Measurements from ENCODE around the gene KCNK4.

The KCNK4 gene

GRCh38 chr11:64288353-64288750 is 2.8 kb upstream of the KCNK4 start:
- H3K27me3 ChIP-seq (ENCODE audit: control insufficient read depth, insufficient read depth, low read length): peaks cover 44% of the 10 kb centered on the region
- peaks cover 3% of the 10 kb centered on the region for H3K4me1 ChIP-seq (ENCODE audit: control insufficient read depth, low read depth, low read length)
- H3K4me3 ChIP-seq (ENCODE audit: low read length): no peak overlapping the region
- no peak overlapping the region for H3K9ac ChIP-seq (ENCODE audit: low read length)
- H3K9me3 ChIP-seq (ENCODE audit: control insufficient read depth, low read depth, low read length): no peaks in the 10 kb centered on the region
- no peaks in the 10 kb centered on the region for H3K36me3 ChIP-seq (ENCODE audit: control insufficient read depth, low read depth, low read length)
- H3K27ac ChIP-seq (ENCODE audit: low read length): no peak overlapping the region

DNA sequence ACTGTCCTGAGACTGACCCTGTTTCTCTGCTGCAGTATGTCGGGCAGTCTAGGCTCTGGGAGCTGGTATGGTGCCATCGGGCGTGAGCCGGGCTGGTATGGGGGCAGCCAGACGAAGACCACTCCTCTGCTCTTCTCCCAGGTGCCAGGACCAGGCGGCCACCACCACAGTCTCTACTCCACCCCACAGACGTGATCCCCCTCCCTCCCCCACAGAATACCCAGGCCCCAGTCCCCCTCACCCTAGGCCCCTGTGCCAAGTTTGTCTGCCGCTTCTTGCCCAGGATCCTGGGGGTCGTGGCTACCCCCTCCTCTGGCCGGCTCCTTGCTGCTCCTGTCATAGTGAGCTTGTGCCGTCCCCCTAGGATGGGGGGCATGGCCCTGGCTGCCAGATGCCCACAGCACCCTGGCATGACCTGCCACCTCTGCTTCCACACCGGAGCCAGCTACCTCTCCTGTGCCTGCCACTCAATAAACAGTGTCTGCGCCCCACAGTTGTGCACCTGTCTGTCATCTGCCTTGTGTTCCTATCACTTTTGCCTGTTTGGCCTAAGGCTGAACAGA is 2.0 kb upstream of the KCNK4 start:
- H3K9me3 ChIP-seq (ENCODE audit: control insufficient read depth, low read depth, low read length): no peaks in the 10 kb centered on the region
- peaks cover 3% of the 10 kb centered on the region for H3K4me1 ChIP-seq (ENCODE audit: control insufficient read depth, low read depth, low read length)
- H3K36me3 ChIP-seq (ENCODE audit: control insufficient read depth, low read depth, low read length): no peaks in the 10 kb centered on the region
- H3K9ac ChIP-seq (ENCODE audit: low read length): no peak overlapping the region
- H3K4me3 ChIP-seq (ENCODE audit: low read length): no peak overlapping the region
- peaks cover 52% of the 10 kb centered on the region for H3K27me3 ChIP-seq (ENCODE audit: control insufficient read depth, insufficient read depth, low read length)
- no peak overlapping the region for H3K27ac ChIP-seq (ENCODE audit: low read length)

DNA sequence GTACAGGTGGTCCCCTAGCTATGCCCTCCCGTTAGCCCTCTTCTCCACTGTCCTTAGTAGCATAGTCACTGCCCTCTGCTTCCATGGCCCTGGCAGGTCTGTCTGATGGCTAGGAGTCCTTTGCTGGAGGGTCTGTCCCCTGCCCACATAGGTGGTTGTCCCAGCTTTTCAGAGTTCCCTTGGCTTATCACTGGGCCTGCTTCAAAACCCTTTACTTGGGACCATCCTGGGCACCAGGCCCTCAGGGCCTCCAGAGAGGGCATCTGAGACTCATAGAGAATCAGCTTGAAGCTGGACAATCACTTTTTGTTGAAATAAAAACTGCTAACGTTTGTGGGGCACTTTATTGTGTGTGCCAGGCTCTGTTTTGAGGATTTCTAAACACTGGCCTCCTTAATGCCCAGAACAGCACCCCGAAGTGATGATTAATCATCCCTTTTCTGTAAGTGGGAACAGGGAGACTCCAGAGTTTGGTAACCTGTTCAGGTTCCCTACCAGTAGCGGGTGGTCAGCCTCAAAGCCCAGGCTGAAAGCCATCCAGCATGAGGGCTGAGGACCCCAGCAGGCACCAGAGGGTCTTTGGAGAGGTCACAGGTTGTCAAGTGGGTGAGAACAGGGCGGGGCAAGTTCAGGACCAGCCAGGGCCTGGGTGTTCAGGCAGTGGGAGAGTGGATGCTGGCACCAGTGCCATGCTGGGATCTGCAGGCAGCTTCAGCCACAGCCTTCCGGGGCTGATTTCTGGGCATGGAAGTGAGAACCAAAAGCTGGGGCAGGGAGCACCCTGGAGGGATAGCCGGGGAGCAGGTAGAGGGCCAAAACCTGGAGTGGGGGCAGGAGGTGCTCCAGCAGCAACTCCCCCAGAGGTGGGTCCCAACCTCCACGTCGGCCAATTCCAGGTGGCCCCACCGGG is 495 bp upstream of the KCNK4 start:
- H3K27ac ChIP-seq (ENCODE audit: low read length): no peak overlapping the region
- H3K36me3 ChIP-seq (ENCODE audit: control insufficient read depth, low read depth, low read length): no peaks in the 10 kb centered on the region
- no peaks in the 10 kb centered on the region for H3K9me3 ChIP-seq (ENCODE audit: control insufficient read depth, low read depth, low read length)
- peaks cover 3% of the 10 kb centered on the region for H3K4me1 ChIP-seq (ENCODE audit: control insufficient read depth, low read depth, low read length)
- H3K27me3 ChIP-seq (ENCODE audit: control insufficient read depth, insufficient read depth, low read length): peaks cover 67% of the 10 kb centered on the region
- no peak overlapping the region for H3K9ac ChIP-seq (ENCODE audit: low read length)
- peak overlapping the region; percentile 37 for H3K4me3 ChIP-seq (ENCODE audit: low read length)

GRCh38 chr11:64291752-64292459 is 804 bp downstream of the KCNK4 start:
- H3K9me3 ChIP-seq (ENCODE audit: control insufficient read depth, low read depth, low read length): no peaks in the 10 kb centered on the region
- H3K36me3 ChIP-seq (ENCODE audit: control insufficient read depth, low read depth, low read length): no peaks in the 10 kb centered on the region
- no peak overlapping the region for H3K9ac ChIP-seq (ENCODE audit: low read length)
- H3K27ac ChIP-seq (ENCODE audit: low read length): no peak overlapping the region
- no peaks in the 10 kb centered on the region for H3K4me1 ChIP-seq (ENCODE audit: control insufficient read depth, low read depth, low read length)
- peaks cover 80% of the 10 kb centered on the region for H3K27me3 ChIP-seq (ENCODE audit: control insufficient read depth, insufficient read depth, low read length)
- H3K4me3 ChIP-seq (ENCODE audit: low read length): peak overlapping the region; percentile 37

DNA sequence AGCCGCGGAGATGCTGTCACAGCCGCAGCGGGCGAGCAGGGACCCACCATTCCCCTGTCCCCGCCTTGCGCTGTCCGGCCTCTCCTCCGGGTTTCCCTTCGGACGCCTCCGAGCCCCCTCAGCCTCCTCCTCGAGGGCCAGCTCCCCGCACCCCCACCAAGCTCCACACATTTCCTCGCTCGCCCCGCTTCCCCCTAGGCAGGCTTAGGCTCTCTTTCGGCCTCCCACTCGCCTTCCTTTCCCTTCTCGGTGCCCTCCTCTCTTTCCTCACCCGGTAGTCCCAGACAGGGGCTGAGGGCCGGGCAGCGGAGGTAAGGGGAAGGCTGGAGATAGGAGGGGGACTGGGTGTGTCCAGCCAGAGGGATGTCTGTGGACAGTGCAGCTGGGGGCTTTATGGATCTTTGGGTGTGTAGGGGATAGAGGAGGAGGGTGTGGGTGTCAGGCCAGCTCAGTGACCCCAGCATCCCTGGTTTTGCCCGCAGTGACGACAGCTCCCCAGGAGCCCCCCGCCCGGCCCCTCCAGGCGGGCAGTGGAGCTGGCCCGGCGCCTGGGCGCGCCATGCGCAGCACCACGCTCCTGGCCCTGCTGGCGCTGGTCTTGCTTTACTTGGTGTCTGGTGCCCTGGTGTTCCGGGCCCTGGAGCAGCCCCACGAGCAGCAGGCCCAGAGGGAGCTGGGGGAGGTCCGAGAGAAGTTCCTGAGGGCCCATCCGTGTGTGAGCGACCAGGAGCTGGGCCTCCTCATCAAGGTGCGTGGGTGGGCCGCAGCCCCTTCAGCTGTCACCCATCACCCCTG is 1.6 kb downstream of the KCNK4 start:
- Histone ChIP-seq H3K9me3 (ENCODE audit: control insufficient read depth, low read depth, low read length) (no peaks in the 10 kb centered on the region), H3K4me3 (ENCODE audit: low read length) (no peak overlapping the region), H3K27ac (ENCODE audit: low read length) (no peak overlapping the region), H3K36me3 (ENCODE audit: control insufficient read depth, low read depth, low read length) (no peaks in the 10 kb centered on the region), H3K27me3 (ENCODE audit: control insufficient read depth, insufficient read depth, low read length) (peaks cover 87% of the 10 kb centered on the region), H3K4me1 (ENCODE audit: control insufficient read depth, low read depth, low read length) (no peaks in the 10 kb centered on the region), H3K9ac (ENCODE audit: low read length) (no peak overlapping the region)

DNA sequence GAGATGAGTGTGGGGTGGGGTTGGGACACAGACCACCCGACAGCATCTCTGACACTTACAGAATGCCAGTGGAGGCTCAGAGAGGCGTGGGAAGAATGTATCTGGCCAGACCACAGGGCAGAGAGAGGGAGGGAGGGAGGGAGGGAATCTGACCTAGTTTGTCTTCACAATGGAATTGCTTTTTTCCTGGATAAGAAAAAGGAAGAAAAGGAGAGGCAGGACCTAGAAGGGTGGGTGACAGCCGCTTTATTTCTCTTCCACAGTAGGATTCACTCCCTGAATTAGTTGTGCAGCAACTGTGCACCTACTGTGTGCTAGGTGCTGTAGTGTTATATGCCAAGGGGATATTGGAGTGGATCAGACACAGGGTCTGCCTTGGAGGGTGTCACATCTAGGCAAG is 3.7 kb downstream of the KCNK4 start:
- no peak overlapping the region for H3K4me3 ChIP-seq (ENCODE audit: low read length)
- H3K36me3 ChIP-seq (ENCODE audit: control insufficient read depth, low read depth, low read length): no peaks in the 10 kb centered on the region
- H3K27me3 ChIP-seq (ENCODE audit: control insufficient read depth, insufficient read depth, low read length): peaks cover 100% of the 10 kb centered on the region

GRCh38 chr11:64295760-64296159 is 4.7 kb downstream of the KCNK4 start:
- Histone ChIP-seq H3K9ac (ENCODE audit: low read length) (no peak overlapping the region), H3K4me3 (ENCODE audit: low read length) (no peak overlapping the region), H3K27me3 (ENCODE audit: control insufficient read depth, insufficient read depth, low read length) (peaks cover 100% of the 10 kb centered on the region), H3K27ac (ENCODE audit: low read length) (no peak overlapping the region), H3K9me3 (ENCODE audit: control insufficient read depth, low read depth, low read length) (no peaks in the 10 kb centered on the region), H3K4me1 (ENCODE audit: control insufficient read depth, low read depth, low read length) (no peaks in the 10 kb centered on the region), H3K36me3 (ENCODE audit: control insufficient read depth, low read depth, low read length) (no peaks in the 10 kb centered on the region)

More for the DNA sequence above, 3.7 kb downstream of the KCNK4 start:
- H3K9ac ChIP-seq (ENCODE audit: low read length): no peak overlapping the region
- no peaks in the 10 kb centered on the region for H3K9me3 ChIP-seq (ENCODE audit: control insufficient read depth, low read depth, low read length)
- H3K4me1 ChIP-seq (ENCODE audit: control insufficient read depth, low read depth, low read length): no peaks in the 10 kb centered on the region
- no peak overlapping the region for H3K27ac ChIP-seq (ENCODE audit: low read length)

DNA sequence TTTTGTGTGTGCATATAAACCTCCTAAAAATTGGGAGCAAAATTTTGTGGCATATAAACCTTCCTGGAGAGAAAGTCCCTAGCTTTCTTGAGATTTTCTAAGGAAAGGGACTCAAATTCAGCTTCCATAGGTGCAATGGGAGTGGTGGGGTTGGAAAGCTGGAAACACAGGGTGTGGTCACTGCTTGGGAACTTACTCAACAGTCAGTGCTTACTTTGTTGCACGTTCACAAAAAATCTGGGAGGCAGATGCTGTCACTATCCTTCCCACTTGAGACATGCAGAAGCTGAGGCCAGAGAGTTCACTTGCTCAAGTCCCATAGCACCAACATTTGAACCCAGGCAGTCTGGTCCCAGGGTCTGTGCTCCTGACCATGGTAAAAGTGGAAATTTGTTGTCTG is 5.1 kb downstream of the KCNK4 start:
- H3K27me3 ChIP-seq (ENCODE audit: control insufficient read depth, insufficient read depth, low read length): peaks cover 100% of the 10 kb centered on the region
- no peak overlapping the region for H3K9ac ChIP-seq (ENCODE audit: low read length)
- H3K27ac ChIP-seq (ENCODE audit: low read length): no peak overlapping the region
- H3K36me3 ChIP-seq (ENCODE audit: control insufficient read depth, low read depth, low read length): no peaks in the 10 kb centered on the region
- no peaks in the 10 kb centered on the region for H3K9me3 ChIP-seq (ENCODE audit: control insufficient read depth, low read depth, low read length)
- no peaks in the 10 kb centered on the region for H3K4me1 ChIP-seq (ENCODE audit: control insufficient read depth, low read depth, low read length)
- H3K4me3 ChIP-seq (ENCODE audit: low read length): no peak overlapping the region

- H3K4me1 ChIP-seq (ENCODE audit: control insufficient read depth, low read depth, low read length): no peaks in the 10 kb centered on the region
- peaks cover 100% of the 10 kb centered on the region for H3K27me3 ChIP-seq (ENCODE audit: control insufficient read depth, insufficient read depth, low read length)
- H3K4me3 ChIP-seq (ENCODE audit: low read length): no peak overlapping the region
- H3K27ac ChIP-seq (ENCODE audit: low read length): no peak overlapping the region
- H3K36me3 ChIP-seq (ENCODE audit: control insufficient read depth, low read depth, low read length): no peaks in the 10 kb centered on the region
- no peak overlapping the region for H3K9ac ChIP-seq (ENCODE audit: low read length)
- no peaks in the 10 kb centered on the region for H3K9me3 ChIP-seq (ENCODE audit: control insufficient read depth, low read depth, low read length)
Observed at GRCh38 chr11:64296830-64297698, 6.0 kb downstream of the KCNK4 start.

- Histone ChIP-seq H3K9me3 (ENCODE audit: control insufficient read depth, low read depth, low read length) (no peaks in the 10 kb centered on the region), H3K4me3 (ENCODE audit: low read length) (no peak overlapping the region), H3K36me3 (ENCODE audit: control insufficient read depth, low read depth, low read length) (no peaks in the 10 kb centered on the region), H3K27ac (ENCODE audit: low read length) (no peak overlapping the region), H3K27me3 (ENCODE audit: control insufficient read depth, insufficient read depth, low read length) (peaks cover 92% of the 10 kb centered on the region), H3K9ac (ENCODE audit: low read length) (no peak overlapping the region), H3K4me1 (ENCODE audit: control insufficient read depth, low read depth, low read length) (no peaks in the 10 kb centered on the region)
Observed at GRCh38 chr11:64297699-64298358, 6.7 kb downstream of the KCNK4 start.
